ENCODE measurements around the gene HBS1L.
"Not testable (repeated sequence)": the region's sequence is repeated elsewhere in the genome, so short reads cannot be mapped to it uniquely, and the experiment has no call there.

The HBS1L gene

DNA sequence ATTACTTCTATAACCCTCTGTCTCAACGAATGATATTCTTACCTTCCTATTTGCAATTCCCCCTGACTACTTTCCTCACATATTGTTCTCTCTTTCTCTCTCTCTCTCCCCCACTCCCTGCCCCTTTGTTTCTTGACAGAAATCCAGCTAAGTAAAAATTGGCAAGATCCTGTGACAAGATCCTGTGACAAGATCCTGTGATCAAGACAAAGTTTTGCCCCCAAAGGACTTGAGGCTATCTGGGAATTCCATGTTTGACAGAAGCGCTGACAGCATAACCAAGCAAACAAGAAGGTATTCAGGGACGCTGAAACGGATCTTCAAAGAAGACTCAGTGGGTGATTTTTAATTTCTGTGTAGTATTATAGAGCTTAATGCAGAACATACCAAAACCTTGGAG is 5.5 kb upstream of the HBS1L start:
- TF ChIP-seq, protein P1, sequence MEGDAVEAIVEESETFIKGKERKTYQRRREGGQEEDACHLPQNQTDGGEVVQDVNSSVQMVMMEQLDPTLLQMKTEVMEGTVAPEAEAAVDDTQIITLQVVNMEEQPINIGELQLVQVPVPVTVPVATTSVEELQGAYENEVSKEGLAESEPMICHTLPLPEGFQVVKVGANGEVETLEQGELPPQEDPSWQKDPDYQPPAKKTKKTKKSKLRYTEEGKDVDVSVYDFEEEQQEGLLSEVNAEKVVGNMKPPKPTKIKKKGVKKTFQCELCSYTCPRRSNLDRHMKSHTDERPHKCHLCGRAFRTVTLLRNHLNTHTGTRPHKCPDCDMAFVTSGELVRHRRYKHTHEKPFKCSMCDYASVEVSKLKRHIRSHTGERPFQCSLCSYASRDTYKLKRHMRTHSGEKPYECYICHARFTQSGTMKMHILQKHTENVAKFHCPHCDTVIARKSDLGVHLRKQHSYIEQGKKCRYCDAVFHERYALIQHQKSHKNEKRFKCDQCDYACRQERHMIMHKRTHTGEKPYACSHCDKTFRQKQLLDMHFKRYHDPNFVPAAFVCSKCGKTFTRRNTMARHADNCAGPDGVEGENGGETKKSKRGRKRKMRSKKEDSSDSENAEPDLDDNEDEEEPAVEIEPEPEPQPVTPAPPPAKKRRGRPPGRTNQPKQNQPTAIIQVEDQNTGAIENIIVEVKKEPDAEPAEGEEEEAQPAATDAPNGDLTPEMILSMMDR (IDR thresholded peaks at IDR 0.05; ENCODE audit: insufficient read depth, low read depth, low read length, missing control alignments): no peak
- no peak for DNase-seq (ENCODE audit: low read depth)
- H3K4me3 ChIP-seq (ENCODE audit: low read depth, low read length): no peak overlapping the region

DNA sequence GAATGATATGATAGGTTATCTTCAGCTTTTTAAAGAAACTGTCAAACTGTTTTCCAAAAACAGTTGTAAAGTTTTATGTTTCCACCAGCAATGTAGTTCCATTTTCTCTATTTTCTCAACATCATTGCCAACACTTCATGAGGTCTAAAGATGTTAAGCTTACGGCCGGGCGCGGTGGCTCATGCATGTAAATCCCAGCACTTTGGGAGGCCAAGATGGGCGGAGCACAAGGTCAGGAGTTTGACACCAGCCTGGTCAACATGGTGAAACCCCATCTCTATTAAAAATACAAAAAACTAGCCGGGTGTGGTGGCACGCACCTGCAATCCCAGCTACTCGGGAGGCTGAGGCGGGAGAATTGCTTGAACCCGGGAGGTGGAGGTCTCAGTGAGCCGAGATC is 3.7 kb upstream of the HBS1L start:
- H3K4me3 ChIP-seq (ENCODE audit: low read depth, low read length); DNase-seq (ENCODE audit: low read depth): not testable (repeated sequence)

DNA sequence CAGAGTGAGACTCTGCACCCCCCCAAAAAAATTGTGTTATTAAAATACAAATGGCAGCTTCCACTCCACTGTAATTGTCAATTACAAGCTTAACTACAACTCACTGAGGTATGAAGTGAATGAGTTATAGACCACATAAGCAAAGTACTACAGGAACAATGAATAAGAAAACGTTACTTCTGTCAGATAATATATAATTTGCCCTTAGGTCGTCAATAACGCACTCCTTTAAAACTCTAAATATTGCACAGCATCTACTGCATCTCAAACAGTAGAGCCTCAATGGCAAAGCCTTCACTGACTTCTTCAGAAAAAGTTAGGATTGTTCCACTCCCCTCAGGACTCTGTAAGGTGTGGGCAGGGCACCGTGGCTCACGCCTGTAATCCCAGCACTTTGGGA is 2.0 kb upstream of the HBS1L start:
- TF ChIP-seq, protein P1 (IDR thresholded peaks at IDR 0.05; ENCODE audit: insufficient read depth, low read depth, low read length, missing control alignments): no peak
- no peak for DNase-seq (ENCODE audit: low read depth)
- no peak overlapping the region for H3K4me3 ChIP-seq (ENCODE audit: low read depth, low read length)

DNA sequence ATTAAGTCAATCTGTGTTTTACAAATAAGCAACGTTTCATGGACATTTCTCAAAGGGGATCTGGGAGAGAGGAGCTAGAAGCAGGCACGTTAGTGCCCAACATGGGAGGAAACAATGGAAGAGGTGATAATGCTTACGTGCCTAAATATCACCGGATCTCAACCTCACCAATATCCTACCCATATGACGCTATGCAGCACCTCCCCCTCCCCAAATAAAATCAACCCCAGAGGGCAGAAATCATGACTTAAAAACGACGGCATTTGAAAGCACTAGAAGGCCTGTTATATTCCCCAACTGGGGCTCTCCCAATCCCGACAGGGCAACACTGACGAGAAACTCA is 425 bp downstream of the HBS1L start:
- H3K4me3 ChIP-seq (ENCODE audit: low read depth, low read length): peak overlapping the region; percentile 90
- TF ChIP-seq, protein P1 (IDR thresholded peaks at IDR 0.05; ENCODE audit: insufficient read depth, low read depth, low read length, missing control alignments): no peak
- peak; percentile 45 for DNase-seq (ENCODE audit: low read depth)

DNA sequence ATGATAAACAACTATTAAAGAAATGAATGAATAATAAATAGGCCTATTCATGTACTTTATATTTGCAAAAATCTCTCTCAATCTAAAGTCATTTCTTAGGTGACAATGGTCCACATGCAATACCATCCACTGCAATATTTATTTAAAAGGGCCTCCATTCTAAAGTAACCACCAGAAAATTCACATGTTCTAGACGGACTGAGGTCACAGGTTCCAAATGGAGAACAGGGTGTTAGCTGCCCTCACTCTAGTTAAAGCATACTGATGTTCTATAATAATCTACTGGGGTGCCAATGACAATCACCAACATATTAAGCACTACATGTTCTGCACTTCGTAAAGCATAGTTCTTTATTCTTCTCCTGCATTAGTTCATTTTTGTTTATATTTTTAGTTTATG is 1.2 kb downstream of the HBS1L start:
- TF ChIP-seq, protein P1 (IDR thresholded peaks at IDR 0.05; ENCODE audit: insufficient read depth, low read depth, low read length, missing control alignments): no peak
- peak overlapping the region; percentile 90 for H3K4me3 ChIP-seq (ENCODE audit: low read depth, low read length)
- no peak for DNase-seq (ENCODE audit: low read depth)

DNA sequence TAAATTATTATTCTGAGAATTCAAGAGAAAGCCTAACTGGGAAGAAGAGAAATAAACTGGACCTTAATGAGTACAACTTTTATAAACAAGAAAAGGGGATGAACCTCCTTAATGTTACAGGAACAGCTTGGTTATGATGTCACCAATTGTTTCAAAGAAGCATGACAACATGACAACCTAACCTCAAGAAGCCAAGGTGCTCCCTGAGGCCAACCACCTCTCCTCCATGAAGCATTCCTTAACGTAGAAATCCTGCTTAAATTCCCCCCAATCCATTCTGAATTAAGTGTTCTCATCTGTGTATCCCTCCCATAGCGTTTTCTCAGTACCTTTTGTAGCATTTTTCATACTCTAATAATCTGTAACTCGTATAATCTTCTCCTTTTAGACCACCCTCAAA is 1.7 kb downstream of the HBS1L start:
- no peak for DNase-seq (ENCODE audit: low read depth)
- H3K4me3 ChIP-seq (ENCODE audit: low read depth, low read length): peak overlapping the region; percentile 90
- TF ChIP-seq, protein P1 (IDR thresholded peaks at IDR 0.05; ENCODE audit: insufficient read depth, low read depth, low read length, missing control alignments): no peak

DNA sequence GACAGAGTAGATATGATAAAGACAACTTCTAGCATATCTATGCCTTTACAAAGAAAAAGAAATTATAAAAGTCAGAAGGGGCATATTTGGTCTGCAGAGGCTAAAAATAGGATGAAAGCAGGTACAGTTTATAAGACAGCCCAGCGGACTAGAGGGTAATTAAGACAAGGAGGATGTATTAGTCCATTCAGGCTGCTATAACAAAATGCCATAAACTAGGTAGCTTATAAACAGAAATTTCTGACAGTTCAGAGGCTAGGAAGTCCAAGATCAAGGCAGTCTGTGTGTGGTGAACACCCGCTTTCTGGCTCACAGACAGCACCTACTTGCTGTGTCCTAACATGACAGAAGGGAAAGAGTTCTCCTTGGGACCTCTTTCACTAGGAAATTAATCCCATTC is 5.7 kb downstream of the HBS1L start:
- no peak for DNase-seq (ENCODE audit: low read depth)
- TF ChIP-seq, protein P1 (IDR thresholded peaks at IDR 0.05; ENCODE audit: insufficient read depth, low read depth, low read length, missing control alignments): no peak
- H3K4me3 ChIP-seq (ENCODE audit: low read depth, low read length): no peak overlapping the region

DNA sequence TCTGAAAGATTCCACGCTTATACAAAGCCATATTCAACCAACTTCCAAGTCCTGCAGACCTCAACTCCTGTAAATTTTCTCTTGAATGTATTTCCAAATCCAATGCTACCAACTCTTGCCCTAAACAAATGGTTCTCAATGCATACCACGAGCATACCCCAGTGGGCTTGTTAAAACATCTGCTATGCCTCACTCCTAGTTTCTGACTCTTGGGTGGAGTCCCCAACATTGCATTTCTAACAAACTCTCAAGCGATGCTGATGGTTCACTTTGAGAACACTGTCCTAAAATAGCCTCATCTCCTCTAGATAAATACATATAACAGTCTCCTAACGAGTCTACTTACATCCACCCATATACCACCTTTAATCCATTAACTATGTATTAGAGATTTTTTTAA is 7.3 kb downstream of the HBS1L start:
- no peak for DNase-seq (ENCODE audit: low read depth)
- no peak overlapping the region for H3K4me3 ChIP-seq (ENCODE audit: low read depth, low read length)
- TF ChIP-seq, protein P1 (IDR thresholded peaks at IDR 0.05; ENCODE audit: insufficient read depth, low read depth, low read length, missing control alignments): no peak

Data from GM12865 (cell line).